Measurements from ENCODE around the gene CSTF3.

- TF ChIP-seq EP300 (conservative IDR thresholded peaks at IDR 0.05; ENCODE audit: poor library complexity, severe bottlenecking) = no peak
- TF ChIP-seq CTCF (IDR thresholded peaks at IDR 0.05; ENCODE audit: poor library complexity, severe bottlenecking) = no peak
- no peak for TF ChIP-seq POLR2AphosphoS5 (IDR thresholded peaks at IDR 0.05)
- no peak for TF ChIP-seq RAD21 (conservative IDR thresholded peaks at IDR 0.05)
- TF ChIP-seq REST (IDR thresholded peaks at IDR 0.05; ENCODE audit: borderline replicate concordance) = no peak
- TF ChIP-seq EZH2 (IDR thresholded peaks at IDR 0.05; ENCODE audit: borderline replicate concordance, insufficient read depth, low read length, poor library complexity, severe bottlenecking) = no peak
- TF ChIP-seq MXI1 (conservative IDR thresholded peaks at IDR 0.05; ENCODE audit: poor library complexity, severe bottlenecking) = no peak
- TF ChIP-seq TAF1 (IDR thresholded peaks at IDR 0.05; ENCODE audit: low read depth) = no peak
Measured at GRCh38 chr11:33191467-33191866, 30.2 kb upstream of the CSTF3 start.
